ENCODE results near the gene SATL1. TPM values are rescaled to one million over a fixed set of nuclear protein-coding genes. Genes with fewer than 3 reads are reported as not detected.

SATL1 gene
- total and polyA plus RNA-seq, 3 experiments from 2014 or later: not detected

- DNase-seq: no peak
- Histone ChIP-seq H3K4me1 (ENCODE audit: insufficient read depth, low read length) (no peaks in the 10 kb centered on the region), H3K27ac (ENCODE audit: low read depth, low read length) (no peak overlapping the region), H3K9me3 (ENCODE audit: low read length) (no peaks in the 10 kb centered on the region), H3K27me3 (ENCODE audit: insufficient read depth, low read length, poor library complexity, severe bottlenecking) (no peaks in the 10 kb centered on the region), H3K4me3 (ENCODE audit: low read length) (no peak overlapping the region), H3K36me3 (ENCODE audit: insufficient read depth, low read length) (no peaks in the 10 kb centered on the region)
- Mint-ChIP-seq H3K4me1 (peaks cover 0 to 2% (median 1%) of the 10 kb centered on the region in 3 donors), H3K4me3 (no peak overlapping the region), H3K27ac (no peak overlapping the region), H3K27me3 (peaks cover 0 to 1% of the 10 kb centered on the region in 2 donors), H3K9me3 (peaks cover 0 to 2% (median 0%) of the 10 kb centered on the region in 5 donors), H3K36me3 (no peaks in the 10 kb centered on the region)
- POLR2A ChIA-PET: no interaction called here
- CTCF ChIA-PET: no interaction called here
These were observed 27.6 kb downstream of the SATL1 start for GRCh38 chrX:85215946-85216345.

GRCh38 chrX:85213792-85214530, 29.6 kb downstream of the SATL1 start:
- no peak overlapping the region for H3K4me3 ChIP-seq (ENCODE audit: low read length)
- Mint-ChIP-seq H3K36me3 (no peaks in the 10 kb centered on the region), H3K4me1 (no peaks in the 10 kb centered on the region), H3K27ac (no peak overlapping the region), H3K9me3 (peaks cover 0 to 2% (median 0%) of the 10 kb centered on the region in 5 donors), H3K4me3 (no peak overlapping the region), H3K27me3 (peaks cover 0 to 1% of the 10 kb centered on the region in 2 donors)
- H3K36me3 ChIP-seq (ENCODE audit: insufficient read depth, low read length): no peaks in the 10 kb centered on the region
- no peaks in the 10 kb centered on the region for H3K9me3 ChIP-seq (ENCODE audit: low read length)
- DNase-seq: no peak
- ChIA-PET POLR2A (no interaction called here), CTCF (no interaction called here)
- no peaks in the 10 kb centered on the region for H3K4me1 ChIP-seq (ENCODE audit: insufficient read depth, low read length)
- no peak overlapping the region for H3K27ac ChIP-seq (ENCODE audit: low read depth, low read length)
- no peaks in the 10 kb centered on the region for H3K27me3 ChIP-seq (ENCODE audit: insufficient read depth, low read length, poor library complexity, severe bottlenecking)

GRCh38 chrX:85203461-85203970, 40.1 kb downstream of the SATL1 start:
- Histone ChIP-seq H3K4me3 (ENCODE audit: low read length) (no peak overlapping the region), H3K4me1 (ENCODE audit: insufficient read depth, low read length) (no peaks in the 10 kb centered on the region), H3K27ac (ENCODE audit: low read depth, low read length) (no peak overlapping the region), H3K9me3 (ENCODE audit: low read length) (no peaks in the 10 kb centered on the region), H3K27me3 (ENCODE audit: insufficient read depth, low read length, poor library complexity, severe bottlenecking) (no peaks in the 10 kb centered on the region), H3K36me3 (ENCODE audit: insufficient read depth, low read length) (no peaks in the 10 kb centered on the region)
- no peaks in the 10 kb centered on the region for H3K36me3 Mint-ChIP-seq
- no peaks in the 10 kb centered on the region for H3K9me3 Mint-ChIP-seq
- H3K27ac Mint-ChIP-seq: no peak overlapping the region
- peaks cover 0 to 4% of the 10 kb centered on the region in 2 donors for H3K27me3 Mint-ChIP-seq
- POLR2A ChIA-PET: no interaction called here
- DNase-seq: no peak
- CTCF ChIA-PET: no interaction called here
- no peak overlapping the region for H3K4me3 Mint-ChIP-seq
- no peaks in the 10 kb centered on the region for H3K4me1 Mint-ChIP-seq

GRCh38 chrX:85196319-85196718, 47.3 kb downstream of the SATL1 start:
- no peaks in the 10 kb centered on the region for H3K27me3 ChIP-seq (ENCODE audit: insufficient read depth, low read length, poor library complexity, severe bottlenecking)
- no peak overlapping the region for H3K27ac Mint-ChIP-seq
- CTCF ChIA-PET: no interaction called here
- no peak overlapping the region for H3K4me3 Mint-ChIP-seq
- H3K4me1 ChIP-seq (ENCODE audit: insufficient read depth, low read length): no peaks in the 10 kb centered on the region
- H3K9me3 Mint-ChIP-seq: peaks cover 0 to 5% (median 0%) of the 10 kb centered on the region in 5 donors
- H3K27me3 Mint-ChIP-seq: no peaks in the 10 kb centered on the region
- no peaks in the 10 kb centered on the region for H3K36me3 ChIP-seq (ENCODE audit: insufficient read depth, low read length)
- no peak overlapping the region for H3K27ac ChIP-seq (ENCODE audit: low read depth, low read length)
- DNase-seq: no peak
- H3K9me3 ChIP-seq (ENCODE audit: low read length): no peaks in the 10 kb centered on the region
- H3K4me3 ChIP-seq (ENCODE audit: low read length): no peak overlapping the region
- H3K4me1 Mint-ChIP-seq: no peaks in the 10 kb centered on the region
- POLR2A ChIA-PET: no interaction called here
- no peaks in the 10 kb centered on the region for H3K36me3 Mint-ChIP-seq

- Histone ChIP-seq H3K36me3 (ENCODE audit: insufficient read depth, low read length) (no peaks in the 10 kb centered on the region), H3K27me3 (ENCODE audit: insufficient read depth, low read length, poor library complexity, severe bottlenecking) (no peaks in the 10 kb centered on the region), H3K4me1 (ENCODE audit: insufficient read depth, low read length) (no peaks in the 10 kb centered on the region), H3K9me3 (ENCODE audit: low read length) (no peaks in the 10 kb centered on the region), H3K27ac (ENCODE audit: low read depth, low read length) (no peak overlapping the region), H3K4me3 (ENCODE audit: low read length) (no peak overlapping the region)
- Mint-ChIP-seq H3K27ac (no peak overlapping the region), H3K9me3 (peaks cover 0 to 3% (median 0%) of the 10 kb centered on the region in 5 donors), H3K36me3 (no peaks in the 10 kb centered on the region), H3K4me3 (no peak overlapping the region), H3K4me1 (no peaks in the 10 kb centered on the region), H3K27me3 (peaks cover 0 to 4% of the 10 kb centered on the region in 2 donors)
- CTCF ChIA-PET: no interaction called here
- POLR2A ChIA-PET: no interaction called here
- no peak for DNase-seq
These were observed 83.9 kb downstream of the SATL1 start for GRCh38 chrX:85159644-85160043.

- no peak for DNase-seq
- Mint-ChIP-seq H3K27ac (no peak overlapping the region), H3K4me1 (no peaks in the 10 kb centered on the region), H3K9me3 (no peaks in the 10 kb centered on the region), H3K27me3 (no peaks in the 10 kb centered on the region), H3K36me3 (no peaks in the 10 kb centered on the region), H3K4me3 (no peak overlapping the region)
- no peak overlapping the region for H3K4me3 ChIP-seq (ENCODE audit: low read length)
- H3K4me1 ChIP-seq (ENCODE audit: insufficient read depth, low read length): no peaks in the 10 kb centered on the region
- H3K27ac ChIP-seq (ENCODE audit: low read depth, low read length): no peak overlapping the region
- no peaks in the 10 kb centered on the region for H3K9me3 ChIP-seq (ENCODE audit: low read length)
- CTCF ChIA-PET: no interaction called here
- no peaks in the 10 kb centered on the region for H3K36me3 ChIP-seq (ENCODE audit: insufficient read depth, low read length)
- H3K27me3 ChIP-seq (ENCODE audit: insufficient read depth, low read length, poor library complexity, severe bottlenecking): no peaks in the 10 kb centered on the region
- POLR2A ChIA-PET: no interaction called here
These were observed 102.6 kb downstream of the SATL1 start for GRCh38 chrX:85140964-85141363.

- no peak for DNase-seq
- H3K9me3 Mint-ChIP-seq: peaks cover 0 to 3% (median 0%) of the 10 kb centered on the region in 5 donors
- no peaks in the 10 kb centered on the region for H3K36me3 ChIP-seq (ENCODE audit: insufficient read depth, low read length)
- H3K9me3 ChIP-seq (ENCODE audit: low read length): no peaks in the 10 kb centered on the region
- no peaks in the 10 kb centered on the region for H3K4me1 Mint-ChIP-seq
- H3K36me3 Mint-ChIP-seq: no peaks in the 10 kb centered on the region
- H3K4me3 ChIP-seq (ENCODE audit: low read length): no peak overlapping the region
- H3K27ac ChIP-seq (ENCODE audit: low read depth, low read length): no peak overlapping the region
- POLR2A ChIA-PET: no interaction called here
- H3K27me3 ChIP-seq (ENCODE audit: insufficient read depth, low read length, poor library complexity, severe bottlenecking): no peaks in the 10 kb centered on the region
- no peaks in the 10 kb centered on the region for H3K4me1 ChIP-seq (ENCODE audit: insufficient read depth, low read length)
- H3K27me3 Mint-ChIP-seq: no peaks in the 10 kb centered on the region
- CTCF ChIA-PET: no interaction called here
- no peak overlapping the region for H3K27ac Mint-ChIP-seq
- H3K4me3 Mint-ChIP-seq: no peak overlapping the region
These were observed 104.2 kb downstream of the SATL1 start for GRCh38 chrX:85139422-85139821.

GRCh38 chrX:85136409-85136808, 107.2 kb downstream of the SATL1 start:
- Histone ChIP-seq H3K4me3 (ENCODE audit: low read length) (no peak overlapping the region), H3K27me3 (ENCODE audit: insufficient read depth, low read length, poor library complexity, severe bottlenecking) (no peaks in the 10 kb centered on the region), H3K27ac (ENCODE audit: low read depth, low read length) (no peak overlapping the region), H3K9me3 (ENCODE audit: low read length) (no peaks in the 10 kb centered on the region), H3K36me3 (ENCODE audit: insufficient read depth, low read length) (no peaks in the 10 kb centered on the region), H3K4me1 (ENCODE audit: insufficient read depth, low read length) (no peaks in the 10 kb centered on the region)
- H3K4me3 Mint-ChIP-seq: no peak overlapping the region
- no peaks in the 10 kb centered on the region for H3K36me3 Mint-ChIP-seq
- H3K27ac Mint-ChIP-seq: no peak overlapping the region
- peaks cover 0 to 3% (median 0%) of the 10 kb centered on the region in 5 donors for H3K9me3 Mint-ChIP-seq
- no peaks in the 10 kb centered on the region for H3K4me1 Mint-ChIP-seq
- CTCF ChIA-PET: no interaction called here
- H3K27me3 Mint-ChIP-seq: no peaks in the 10 kb centered on the region
- POLR2A ChIA-PET: no interaction called here
- DNase-seq: no peak

Measured in CD8-positive, alpha-beta memory T cell (primary cell).